ENCODE measurements around the gene SULT4A1. TPM values are rescaled to one million over a fixed set of nuclear protein-coding genes. Genes with fewer than 3 reads are reported as not detected.

SULT4A1 gene
- total and polyA plus RNA-seq, 8 donors: 0.12 to 2.2 (median 0.77) TPM; not detected in 4

DNA sequence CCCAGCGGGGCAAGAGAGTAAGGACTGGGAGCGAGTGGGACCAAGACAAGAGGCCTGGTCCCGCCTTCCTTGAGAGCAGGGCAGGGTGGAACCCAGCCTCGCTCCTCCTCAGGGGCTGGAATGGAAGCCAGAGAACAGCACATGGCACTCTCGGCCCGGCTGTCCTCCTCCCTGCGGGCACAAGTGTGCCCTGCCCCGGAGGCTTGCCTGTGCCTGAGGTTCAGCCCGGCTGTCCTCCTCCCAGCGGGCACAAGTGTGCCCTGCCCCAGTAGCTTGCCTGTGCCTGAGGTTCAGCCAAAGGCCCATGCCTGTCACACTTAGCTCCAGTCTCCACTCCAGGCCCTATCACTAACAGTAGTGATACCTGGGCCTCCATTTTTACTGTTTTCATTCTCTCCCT, 24.2 kb downstream of the SULT4A1 start:
- Histone ChIP-seq H3K9me3 (no peaks in the 10 kb centered on the region), H3K4me3 (no peak overlapping the region), H3K36me3 (no peaks in the 10 kb centered on the region), H3K27me3 (peaks cover 0 to 36% (median 0%) of the 10 kb centered on the region in 3 donors), H3K4me1 (no peaks in the 10 kb centered on the region), H3K27ac (no peak overlapping the region)
- intact Hi-C loops (cut with DNase I; ENCODE audit: low total_unique reads): no loop called here
- TF ChIP-seq EP300 (IDR thresholded peaks at IDR 0.05): no peak
- TF ChIP-seq, protein P1, sequence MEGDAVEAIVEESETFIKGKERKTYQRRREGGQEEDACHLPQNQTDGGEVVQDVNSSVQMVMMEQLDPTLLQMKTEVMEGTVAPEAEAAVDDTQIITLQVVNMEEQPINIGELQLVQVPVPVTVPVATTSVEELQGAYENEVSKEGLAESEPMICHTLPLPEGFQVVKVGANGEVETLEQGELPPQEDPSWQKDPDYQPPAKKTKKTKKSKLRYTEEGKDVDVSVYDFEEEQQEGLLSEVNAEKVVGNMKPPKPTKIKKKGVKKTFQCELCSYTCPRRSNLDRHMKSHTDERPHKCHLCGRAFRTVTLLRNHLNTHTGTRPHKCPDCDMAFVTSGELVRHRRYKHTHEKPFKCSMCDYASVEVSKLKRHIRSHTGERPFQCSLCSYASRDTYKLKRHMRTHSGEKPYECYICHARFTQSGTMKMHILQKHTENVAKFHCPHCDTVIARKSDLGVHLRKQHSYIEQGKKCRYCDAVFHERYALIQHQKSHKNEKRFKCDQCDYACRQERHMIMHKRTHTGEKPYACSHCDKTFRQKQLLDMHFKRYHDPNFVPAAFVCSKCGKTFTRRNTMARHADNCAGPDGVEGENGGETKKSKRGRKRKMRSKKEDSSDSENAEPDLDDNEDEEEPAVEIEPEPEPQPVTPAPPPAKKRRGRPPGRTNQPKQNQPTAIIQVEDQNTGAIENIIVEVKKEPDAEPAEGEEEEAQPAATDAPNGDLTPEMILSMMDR (IDR thresholded peaks at IDR 0.05): no peak
- no peak for TF ChIP-seq POLR2A (IDR thresholded peaks at IDR 0.05)
- no peak for TF ChIP-seq POLR2AphosphoS5 (IDR thresholded peaks at IDR 0.05)
- DNase-seq: no peak
- WGBS, 5 donors: 73 to 87% (median 85%) methylated on average over 4 to 10 of the region's 10 CpGs

DNA sequence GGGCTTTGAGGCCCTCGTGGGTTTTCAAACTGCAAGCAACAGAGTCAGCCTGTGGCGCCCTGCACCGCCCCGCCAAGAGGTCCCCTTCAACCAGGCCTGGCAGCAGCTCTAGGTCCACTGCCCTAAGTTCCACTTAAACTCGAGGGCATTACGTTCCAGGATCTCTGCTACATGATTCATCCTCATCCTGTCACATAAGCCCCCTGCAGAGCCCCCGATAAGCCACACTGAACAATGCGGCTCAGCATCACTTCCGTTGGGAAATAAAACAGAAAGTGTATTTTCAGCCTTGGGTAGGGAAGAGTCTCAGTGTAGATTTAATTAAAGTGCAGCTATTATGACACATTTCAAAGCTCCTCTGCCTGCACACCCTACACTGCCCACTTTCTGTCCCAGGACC, 24.6 kb downstream of the SULT4A1 start:
- WGBS, 5 donors: 71 to 82% (median 77%) methylated on average over 9 of the region's 9 CpGs
- H3K4me3 ChIP-seq: no peak overlapping the region

DNA sequence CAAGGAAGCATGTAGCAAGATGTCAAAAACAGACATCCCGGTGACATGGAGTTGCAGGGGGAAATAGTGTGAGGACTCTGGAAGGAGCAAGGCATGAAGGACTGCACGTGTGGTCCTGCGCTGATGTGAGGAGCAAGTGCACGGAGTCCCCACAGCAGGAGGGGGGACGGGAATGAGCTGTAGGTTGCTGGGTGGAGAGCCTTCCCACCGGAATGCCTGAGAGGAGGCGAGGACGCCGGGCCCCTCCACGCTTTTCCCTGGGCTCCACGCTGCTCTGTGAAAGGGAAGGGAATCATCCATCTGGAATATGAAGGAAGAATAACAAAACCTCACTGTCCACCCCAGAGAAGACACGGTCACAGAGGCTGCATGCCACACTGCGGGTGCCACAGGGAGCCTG, 26.6 kb downstream of the SULT4A1 start:
- WGBS, 5 donors: 87 to 94% (median 90%) methylated on average over 13 of the region's 13 CpGs
- Histone ChIP-seq H3K4me1 (no peaks in the 10 kb centered on the region), H3K36me3 (no peaks in the 10 kb centered on the region), H3K9me3 (no peaks in the 10 kb centered on the region), H3K4me3 (no peak overlapping the region), H3K27me3 (peaks cover 0 to 46% (median 0%) of the 10 kb centered on the region in 3 donors), H3K27ac (no peak overlapping the region)
- TF ChIP-seq POLR2A (IDR thresholded peaks at IDR 0.05): no peak
- TF ChIP-seq, protein P1 (IDR thresholded peaks at IDR 0.05): no peak
- TF ChIP-seq POLR2AphosphoS5 (IDR thresholded peaks at IDR 0.05): no peak
- TF ChIP-seq EP300 (IDR thresholded peaks at IDR 0.05): no peak
- DNase-seq: no peak
- intact Hi-C loops (cut with DNase I; ENCODE audit: low total_unique reads): no loop called here

More for the DNA sequence above, 24.6 kb downstream of the SULT4A1 start:
- Histone ChIP-seq H3K27me3 (peaks cover 0 to 41% (median 0%) of the 10 kb centered on the region in 3 donors), H3K4me1 (no peaks in the 10 kb centered on the region), H3K36me3 (no peaks in the 10 kb centered on the region), H3K27ac (no peak overlapping the region), H3K9me3 (no peaks in the 10 kb centered on the region)
- intact Hi-C loops (cut with DNase I; ENCODE audit: low total_unique reads): no loop called here
- no peak for TF ChIP-seq POLR2A (IDR thresholded peaks at IDR 0.05)
- no peak for TF ChIP-seq POLR2AphosphoS5 (IDR thresholded peaks at IDR 0.05)
- TF ChIP-seq EP300 (IDR thresholded peaks at IDR 0.05): no peak
- TF ChIP-seq, protein P1 (IDR thresholded peaks at IDR 0.05): no peak
- DNase-seq: no peak

DNA sequence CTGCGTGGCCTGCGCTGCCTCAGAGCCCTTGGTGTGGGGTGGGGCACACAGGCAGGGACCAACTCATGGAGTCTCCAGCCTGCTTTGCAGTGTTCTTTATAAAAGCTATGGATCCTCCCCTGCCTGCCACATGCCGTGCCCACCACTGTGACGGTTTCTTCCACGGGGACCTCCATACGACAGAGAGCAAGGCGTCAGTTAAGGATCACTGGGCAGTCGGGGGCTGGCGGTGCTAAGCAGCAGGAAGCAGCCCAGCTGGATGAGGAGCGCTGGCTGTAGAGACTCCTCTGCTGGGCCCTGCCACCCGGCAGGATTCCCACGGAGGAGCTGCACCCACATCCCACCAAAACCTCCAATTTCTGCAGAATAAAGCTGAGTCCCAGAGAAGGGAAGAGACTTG, 27.1 kb downstream of the SULT4A1 start:
- Histone ChIP-seq H3K27me3 (peaks cover 0 to 50% (median 0%) of the 10 kb centered on the region in 3 donors), H3K4me3 (no peak overlapping the region), H3K9me3 (no peaks in the 10 kb centered on the region), H3K4me1 (no peaks in the 10 kb centered on the region), H3K36me3 (no peaks in the 10 kb centered on the region), H3K27ac (no peak overlapping the region)
- WGBS, 5 donors: 70 to 79% (median 73%) methylated on average over 8 to 12 of the region's 12 CpGs
- TF ChIP-seq, protein P1 (IDR thresholded peaks at IDR 0.05): no peak
- TF ChIP-seq POLR2A (IDR thresholded peaks at IDR 0.05) (no peak), POLR2AphosphoS5 (IDR thresholded peaks at IDR 0.05) (no peak), EP300 (IDR thresholded peaks at IDR 0.05) (no peak)
- intact Hi-C loops (cut with DNase I; ENCODE audit: low total_unique reads): no loop called here
- no peak for DNase-seq
